Astrocyte (in vitro differentiated cells and primary cell): ENCODE data around the gene HABP4.

Source experiments
- CTCF ChIP-seq: IDR thresholded peaks from 2 replicates; pipeline ENCODE4 v1.5.1; 2011; ENCODE audit warnings: low read depth, mild to moderate bottlenecking, inconsistent platforms, low read length, moderate library complexity; ENCODE audit not compliant: insufficient read depth
- EZH2 ChIP-seq: IDR thresholded peaks from 2 replicates; pipeline ENCODE4 v1.6.1; 2012; ENCODE audit warnings: mild to moderate bottlenecking, low read length, inconsistent platforms; ENCODE audit not compliant: insufficient read depth

GRCh38 chr9:96413302-96414221 lies 36.4 kb upstream of the HABP4 start:
- TF ChIP-seq CTCF (no peak), EZH2 (no peak)
